ENCODE results near the gene CCDC88A. TPM values are rescaled to one million over a fixed set of nuclear protein-coding genes. Genes with fewer than 3 reads are reported as not detected.
"Not testable (repeated sequence)": the region's sequence is repeated elsewhere in the genome, so short reads cannot be mapped to it uniquely, and the experiment has no call there.

CCDC88A gene
- total RNA-seq, 1 donor from 2014 or later: 70.6 TPM

GRCh38 chr2:55459279-55459678 is 39.6 kb upstream of the CCDC88A start:
- no peak overlapping the region for H3K4me3 Mint-ChIP-seq
- no peaks in the 10 kb centered on the region for H3K36me3 Mint-ChIP-seq
- DNase-seq (ENCODE audit: extremely low spot score, unreplicated experiment): no peak
- TF ChIP-seq CTCF (conservative IDR thresholded peaks at IDR 0.05): no peak
- no peak overlapping the region for H3K27ac Mint-ChIP-seq
- no peaks in the 10 kb centered on the region for H3K27me3 Mint-ChIP-seq
- H3K4me1 Mint-ChIP-seq (ENCODE audit: unreplicated experiment): no peaks in the 10 kb centered on the region
- H3K9me3 Mint-ChIP-seq: no peaks in the 10 kb centered on the region

DNA sequence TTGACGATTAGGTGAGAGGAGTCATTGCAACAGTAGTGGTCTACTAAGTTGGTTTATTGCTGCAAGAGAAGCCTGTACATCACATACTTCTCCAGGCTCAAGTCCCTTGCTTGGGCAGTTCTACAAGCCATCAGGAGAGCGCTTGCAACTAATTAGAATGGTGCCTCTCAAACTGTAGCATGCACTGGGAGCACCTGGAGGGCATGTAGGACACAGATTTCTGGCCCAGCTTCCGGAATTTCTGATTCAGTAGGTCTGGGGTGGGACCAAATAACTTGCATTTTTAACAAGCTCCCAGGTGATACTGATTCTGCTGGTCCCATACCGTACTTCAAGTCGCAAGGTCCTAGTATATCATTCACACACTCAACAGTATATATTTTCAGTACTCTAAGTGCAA is 34.5 kb upstream of the CCDC88A start:
- Mint-ChIP-seq H3K4me3 (no peak overlapping the region), H3K27me3 (no peaks in the 10 kb centered on the region), H3K36me3 (no peaks in the 10 kb centered on the region), H3K9me3 (no peaks in the 10 kb centered on the region), H3K4me1 (ENCODE audit: unreplicated experiment) (peaks cover 5% of the 10 kb centered on the region), H3K27ac (no peak overlapping the region)
- no peak for DNase-seq (ENCODE audit: extremely low spot score, unreplicated experiment)
- TF ChIP-seq CTCF (conservative IDR thresholded peaks at IDR 0.05): no peak

- TF ChIP-seq CTCF (conservative IDR thresholded peaks at IDR 0.05): no peak
- no peak overlapping the region for H3K27ac Mint-ChIP-seq
- no peak overlapping the region for H3K4me3 Mint-ChIP-seq
- H3K27me3 Mint-ChIP-seq: no peaks in the 10 kb centered on the region
- H3K4me1 Mint-ChIP-seq (ENCODE audit: unreplicated experiment): peaks cover 5% of the 10 kb centered on the region
- DNase-seq (ENCODE audit: extremely low spot score, unreplicated experiment): no peak
- H3K36me3 Mint-ChIP-seq: no peaks in the 10 kb centered on the region
- no peaks in the 10 kb centered on the region for H3K9me3 Mint-ChIP-seq
Observed at GRCh38 chr2:55452879-55453278, 33.2 kb upstream of the CCDC88A start.

DNA sequence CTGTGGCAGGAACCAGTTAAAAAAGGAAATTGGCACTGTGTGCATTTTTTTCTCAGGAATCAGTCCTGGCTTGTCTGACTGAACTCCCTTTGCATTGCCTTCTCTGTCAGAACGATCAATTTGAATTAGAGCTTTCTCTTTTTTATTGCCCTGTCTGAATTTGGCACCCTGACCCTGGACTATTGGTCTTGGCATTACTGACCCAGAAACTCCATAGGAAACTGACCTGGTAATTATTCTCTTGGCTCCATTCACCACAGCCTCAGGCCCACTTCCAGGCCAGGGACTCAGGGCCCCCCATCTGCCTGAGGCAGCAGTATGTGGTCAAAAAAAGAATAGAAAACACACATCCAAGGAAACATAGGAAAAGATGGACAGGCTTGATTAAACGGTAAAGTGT is 32.0 kb upstream of the CCDC88A start:
- Mint-ChIP-seq H3K27ac (no peak overlapping the region), H3K4me3 (no peak overlapping the region), H3K4me1 (ENCODE audit: unreplicated experiment) (peaks cover 5% of the 10 kb centered on the region), H3K9me3 (no peaks in the 10 kb centered on the region), H3K36me3 (no peaks in the 10 kb centered on the region), H3K27me3 (no peaks in the 10 kb centered on the region)
- TF ChIP-seq CTCF (conservative IDR thresholded peaks at IDR 0.05): no peak
- DNase-seq (ENCODE audit: extremely low spot score, unreplicated experiment): no peak

GRCh38 chr2:55450014-55450413 is 30.4 kb upstream of the CCDC88A start:
- H3K36me3 Mint-ChIP-seq; H3K4me1 Mint-ChIP-seq (ENCODE audit: unreplicated experiment); H3K27ac Mint-ChIP-seq; H3K4me3 Mint-ChIP-seq; H3K9me3 Mint-ChIP-seq; DNase-seq (ENCODE audit: extremely low spot score, unreplicated experiment); H3K27me3 Mint-ChIP-seq: not testable (repeated sequence)

- H3K4me1 Mint-ChIP-seq (ENCODE audit: unreplicated experiment); H3K9me3 Mint-ChIP-seq; H3K27me3 Mint-ChIP-seq; H3K36me3 Mint-ChIP-seq; H3K27ac Mint-ChIP-seq; DNase-seq (ENCODE audit: extremely low spot score, unreplicated experiment); H3K4me3 Mint-ChIP-seq: not testable (repeated sequence)
Observed at GRCh38 chr2:55442045-55442760, 22.5 kb upstream of the CCDC88A start.

All from type B pancreatic cell (in vitro differentiated cells).